HEK293T (cell line): ENCODE measurements around the gene SPATS2L.

ENCODE experiments used
- BHLHE40 ChIP-seq: fragments of 450-650 bp; IDR thresholded peaks from 2 replicates; pipeline ENCODE4 v1.6.1; 2016; ENCODE audit warnings: mild to moderate bottlenecking, moderate library complexity, borderline replicate concordance
- ELF4 ChIP-seq: fragments of 450-650 bp; IDR thresholded peaks from 2 replicates; pipeline ENCODE4 v1.6.1; 2017; ENCODE audit warnings: antibody characterized with exemption
- FOXM1 ChIP-seq: fragments of 450-650 bp; IDR thresholded peaks from 2 replicates; pipeline ENCODE4 v1.6.1; 2017; ENCODE audit warnings: mild to moderate bottlenecking, borderline replicate concordance
- PKNOX1 ChIP-seq: fragments of 450-650 bp; IDR thresholded peaks from 2 replicates; pipeline ENCODE4 v1.6.1; 2016
- SP1 ChIP-seq: fragments of 450-650 bp; IDR thresholded peaks from 2 replicates; pipeline ENCODE4 v1.6.1; 2017

- TF ChIP-seq FOXM1: no peak
- TF ChIP-seq ELF4: no peak
- TF ChIP-seq BHLHE40: no peak
- no peak for TF ChIP-seq SP1
- TF ChIP-seq PKNOX1: no peak
Observed at GRCh38 chr2:200445284-200445683, 138.8 kb downstream of the SPATS2L start.
